Measurements from ENCODE around the gene PYDC1.
"Not testable (repeated sequence)": the region's sequence is repeated elsewhere in the genome, so short reads cannot be mapped to it uniquely, and the experiment has no call there.

PYDC1 gene

DNA sequence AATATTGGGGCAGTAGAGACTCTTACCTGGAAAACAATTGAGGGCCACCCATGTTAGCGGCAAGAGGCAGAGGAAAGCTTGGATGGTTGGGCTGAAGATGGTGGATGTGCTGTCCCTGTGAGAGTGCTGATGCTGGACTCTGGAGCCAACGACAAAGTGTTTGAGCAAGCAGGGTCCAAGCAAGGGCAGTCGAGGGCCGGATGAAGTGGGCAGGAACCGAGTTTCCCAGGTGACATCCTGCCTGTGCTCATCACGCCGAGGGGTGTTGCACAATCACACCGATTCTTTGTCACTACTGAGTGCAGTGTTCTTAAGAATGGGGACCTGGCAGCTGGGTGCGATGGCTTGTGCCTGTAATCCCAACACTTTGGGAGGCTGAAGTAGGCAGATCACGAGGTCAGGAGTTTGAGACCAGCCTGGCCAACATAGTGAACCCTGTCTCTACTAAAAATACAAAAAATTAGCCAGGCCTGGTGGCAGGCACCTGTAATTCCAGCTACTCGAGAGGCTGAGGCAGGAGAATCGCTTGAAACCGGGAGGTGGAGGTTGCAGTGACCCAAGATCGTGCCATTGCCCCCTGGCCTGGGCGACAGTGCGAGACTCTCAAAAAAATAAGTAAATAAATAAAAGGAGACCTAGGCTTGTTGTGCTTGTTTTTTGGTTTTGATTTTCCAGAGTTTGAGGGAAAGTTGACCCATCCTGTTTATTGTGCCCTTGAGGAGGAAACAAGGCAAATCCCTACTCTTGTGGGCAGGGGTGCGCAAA lies 20.4 kb downstream of the PYDC1 start:
- DNase-seq: no peak
- TF ChIP-seq GATA1 (IDR thresholded peaks at IDR 0.05; ENCODE audit: low read depth, low read length): no peak
- TF ChIP-seq POLR2A (IDR thresholded peaks at IDR 0.05; ENCODE audit: low read length): no peak

DNA sequence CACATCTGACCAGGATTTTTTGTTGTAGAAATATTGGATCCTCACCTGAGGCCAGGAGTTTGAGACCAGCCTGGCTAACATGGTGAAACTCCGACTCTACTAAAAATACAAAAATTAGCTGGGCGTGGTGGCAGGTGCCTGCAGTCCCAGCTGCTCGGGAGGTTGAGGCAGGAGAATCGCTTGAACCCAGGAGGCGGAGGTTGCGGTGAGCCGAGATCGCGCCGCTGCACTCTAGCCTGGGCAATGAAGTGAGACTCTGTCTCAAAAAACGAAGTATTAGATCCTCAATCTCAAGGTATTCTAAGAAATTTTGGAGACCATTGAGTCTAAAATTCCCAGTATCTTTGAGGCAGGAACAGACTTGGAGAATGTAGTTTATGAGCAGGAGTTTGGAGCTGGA lies 21.1 kb downstream of the PYDC1 start:
- DNase-seq: not testable (repeated sequence)

DNA sequence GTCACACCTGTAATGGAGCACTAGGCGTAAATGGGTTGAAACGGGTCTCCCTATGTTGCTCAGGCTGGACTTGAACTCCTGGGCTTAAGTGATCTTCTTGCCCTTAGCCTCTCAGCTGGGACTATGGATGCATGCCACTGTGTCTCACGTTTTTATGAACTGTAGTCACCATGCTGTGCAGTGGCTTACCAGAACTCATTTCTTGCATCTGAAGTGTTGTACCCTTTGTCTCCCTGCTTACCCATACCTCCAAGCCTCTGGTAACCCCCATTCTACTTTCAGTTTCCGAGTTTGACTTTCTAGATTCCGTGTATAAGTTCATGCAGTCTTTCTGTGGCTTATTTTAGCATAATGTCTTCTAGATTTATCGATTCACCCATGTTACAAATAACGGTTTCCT lies 22.0 kb downstream of the PYDC1 start:
- TF ChIP-seq POLR2A (IDR thresholded peaks at IDR 0.05; ENCODE audit: low read length) (no peak), GATA1 (IDR thresholded peaks at IDR 0.05; ENCODE audit: low read depth, low read length) (no peak)
- DNase-seq: no peak

GRCh38 chr16:31193874-31194273 lies 23.1 kb downstream of the PYDC1 start:
- no peak for DNase-seq
- TF ChIP-seq POLR2A (IDR thresholded peaks at IDR 0.05; ENCODE audit: low read length): no peak
- TF ChIP-seq GATA1 (IDR thresholded peaks at IDR 0.05; ENCODE audit: low read depth, low read length): no peak

- TF ChIP-seq POLR2A (IDR thresholded peaks at IDR 0.05; ENCODE audit: low read length) (no peak), GATA1 (IDR thresholded peaks at IDR 0.05; ENCODE audit: low read depth, low read length) (no peak)
- no peak for DNase-seq
These were observed 23.9 kb downstream of the PYDC1 start for GRCh38 chr16:31192856-31193642.

DNA sequence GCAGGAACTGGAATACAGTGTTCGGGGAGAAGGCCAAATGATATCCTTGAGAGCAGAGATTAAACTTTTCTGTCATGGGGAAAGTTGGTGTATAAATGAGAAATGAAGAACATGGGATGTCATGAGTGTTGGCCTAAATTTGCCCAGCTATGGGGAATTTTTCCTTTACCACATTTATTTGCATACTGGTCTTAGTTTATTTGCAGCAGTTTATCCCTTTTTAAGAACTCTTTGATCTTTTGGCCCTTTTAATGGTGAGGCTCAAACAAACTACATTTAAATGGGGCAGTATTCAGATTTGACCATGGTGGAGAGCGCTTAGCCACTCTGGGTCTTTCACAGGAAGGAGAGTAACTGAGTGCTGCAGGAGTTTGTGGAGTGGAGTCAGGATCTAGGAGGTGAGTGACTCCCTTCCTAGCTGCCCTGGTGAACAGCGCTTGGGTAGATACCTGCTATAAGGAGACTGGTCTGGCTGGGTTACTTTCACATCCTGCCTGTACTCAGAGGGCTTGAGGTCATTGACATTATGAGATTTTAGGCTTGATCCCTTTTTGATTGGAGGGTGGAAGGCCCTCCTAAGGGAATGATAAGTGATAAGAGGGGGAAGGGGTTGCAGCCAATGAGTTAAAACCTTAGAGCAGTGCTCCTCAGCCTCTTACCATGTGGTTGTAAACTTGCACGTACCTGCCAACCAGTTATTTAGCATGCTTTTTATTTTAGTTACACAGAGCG lies 25.1 kb downstream of the PYDC1 start:
- no peak for TF ChIP-seq POLR2A (IDR thresholded peaks at IDR 0.05; ENCODE audit: low read length)
- TF ChIP-seq GATA1 (IDR thresholded peaks at IDR 0.05; ENCODE audit: low read depth, low read length): no peak

DNA sequence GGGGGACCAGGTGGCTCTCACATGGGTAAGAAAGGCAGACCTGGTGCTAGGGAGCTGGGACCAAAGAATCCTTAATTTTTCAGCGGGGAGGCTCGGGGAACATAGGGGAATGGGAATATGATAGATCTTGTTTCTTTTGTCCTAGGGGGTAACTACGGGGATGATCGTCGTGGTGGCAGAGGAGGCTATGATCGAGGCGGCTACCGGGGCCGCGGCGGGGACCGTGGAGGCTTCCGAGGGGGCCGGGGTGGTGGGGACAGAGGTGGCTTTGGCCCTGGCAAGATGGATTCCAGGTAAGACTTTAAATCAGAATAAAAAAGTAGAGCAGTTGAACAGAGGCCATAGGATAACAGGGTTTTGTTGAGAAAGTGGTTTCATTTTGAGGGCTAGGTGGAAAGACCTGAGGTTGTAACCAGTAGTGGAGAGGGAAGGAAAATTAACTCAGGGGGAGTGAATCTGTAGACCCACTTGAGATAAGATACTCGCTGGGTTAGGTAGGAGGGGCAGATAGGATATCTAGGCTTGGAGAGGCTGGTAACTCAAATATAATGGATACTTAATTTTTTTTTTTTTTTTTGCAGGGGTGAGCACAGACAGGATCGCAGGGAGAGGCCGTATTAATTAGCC lies 26.0 kb downstream of the PYDC1 start:
- no peak for TF ChIP-seq POLR2A (IDR thresholded peaks at IDR 0.05; ENCODE audit: low read length)
- no peak for TF ChIP-seq GATA1 (IDR thresholded peaks at IDR 0.05; ENCODE audit: low read depth, low read length)
- no peak for DNase-seq

More for the DNA sequence above, 25.1 kb downstream of the PYDC1 start:
- DNase-seq: no peak

GRCh38 chr16:31190061-31190460 lies 26.9 kb downstream of the PYDC1 start:
- no peak for TF ChIP-seq POLR2A (IDR thresholded peaks at IDR 0.05; ENCODE audit: low read length)
- TF ChIP-seq GATA1 (IDR thresholded peaks at IDR 0.05; ENCODE audit: low read depth, low read length): no peak
- no peak for DNase-seq

DNA sequence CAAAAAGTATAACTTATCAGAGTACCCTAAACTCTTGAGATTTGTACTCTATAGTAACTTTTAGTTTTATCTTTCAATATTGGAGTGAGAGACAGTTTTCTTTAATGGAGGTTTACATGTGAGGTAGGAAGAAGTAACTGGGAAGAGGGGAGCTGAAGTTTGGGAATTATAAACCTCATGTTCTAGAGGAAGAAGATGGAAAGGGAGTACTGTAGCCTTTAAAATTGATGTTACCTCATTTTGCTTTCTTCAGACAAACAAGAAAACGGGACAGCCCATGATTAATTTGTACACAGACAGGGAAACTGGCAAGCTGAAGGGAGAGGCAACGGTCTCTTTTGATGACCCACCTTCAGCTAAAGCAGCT lies 27.5 kb downstream of the PYDC1 start:
- TF ChIP-seq POLR2A (IDR thresholded peaks at IDR 0.05; ENCODE audit: low read length): no peak
- no peak for TF ChIP-seq GATA1 (IDR thresholded peaks at IDR 0.05; ENCODE audit: low read depth, low read length)
- DNase-seq: no peak

DNA sequence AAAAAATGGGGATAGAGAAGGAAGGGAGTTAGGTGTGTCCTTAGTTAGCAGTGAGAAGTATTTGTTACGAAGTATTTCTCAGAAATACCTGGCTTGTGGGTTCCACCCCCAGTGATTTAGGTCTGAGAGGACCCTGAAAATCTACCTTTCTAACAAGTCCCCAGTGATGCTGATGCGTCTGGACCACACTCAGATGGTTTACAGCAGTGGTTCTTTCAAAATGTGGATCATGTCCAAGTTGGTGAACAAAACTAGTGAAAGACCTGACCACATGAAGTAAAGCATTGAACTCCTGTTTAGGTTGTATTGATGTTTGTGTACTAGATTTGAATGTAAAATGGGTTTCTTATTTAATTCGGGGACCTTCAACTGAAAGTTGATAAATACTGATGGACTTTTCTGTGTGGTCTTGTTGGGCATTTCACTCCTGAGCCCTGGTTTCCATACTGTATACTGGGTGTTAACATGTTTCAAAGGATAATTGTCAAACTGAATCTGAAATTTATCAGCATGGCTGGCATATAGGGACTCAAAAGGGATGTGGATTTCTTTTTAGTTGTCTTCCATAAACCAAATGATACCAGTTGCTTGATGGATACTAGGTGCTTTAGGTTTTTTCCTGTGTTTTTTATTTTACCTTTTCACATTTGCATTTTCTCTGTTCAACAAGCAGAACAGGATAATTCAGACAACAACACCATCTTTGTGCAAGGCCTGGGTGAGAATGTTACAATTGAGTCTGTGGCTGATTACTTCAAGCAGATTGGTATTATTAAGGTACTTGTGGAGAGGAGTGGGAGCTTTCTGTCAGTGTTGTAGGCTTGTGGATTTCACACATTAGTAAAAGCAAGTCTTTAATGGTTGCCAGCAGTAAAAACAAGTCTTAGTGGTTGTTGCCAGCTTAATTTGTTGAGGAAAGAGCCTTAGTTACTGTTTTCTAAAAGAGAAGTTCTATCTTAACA lies 28.2 kb downstream of the PYDC1 start:
- TF ChIP-seq GATA1 (IDR thresholded peaks at IDR 0.05; ENCODE audit: low read depth, low read length) (no peak), POLR2A (IDR thresholded peaks at IDR 0.05; ENCODE audit: low read length) (no peak)
- DNase-seq: no peak

DNA sequence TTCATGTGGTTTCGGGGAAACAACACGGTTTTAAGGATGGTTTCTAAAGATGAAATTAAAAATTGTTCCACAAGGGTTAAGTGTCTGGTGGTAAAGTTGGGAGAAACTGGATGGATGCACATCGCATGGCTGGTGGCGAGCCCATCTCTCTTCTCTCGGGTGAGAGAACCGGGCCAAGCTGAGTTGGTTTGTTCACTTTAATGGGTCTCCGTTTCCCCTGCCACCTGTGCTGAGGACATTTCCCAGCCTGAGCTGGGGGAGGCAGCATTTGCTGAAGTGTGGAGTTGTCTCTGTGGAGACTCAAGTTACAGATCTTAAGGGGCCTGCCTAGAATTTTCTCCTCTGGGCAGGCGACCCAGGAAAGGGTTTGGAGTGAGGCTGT lies 29.1 kb downstream of the PYDC1 start:
- no peak for TF ChIP-seq GATA1 (IDR thresholded peaks at IDR 0.05; ENCODE audit: low read depth, low read length)
- no peak for TF ChIP-seq POLR2A (IDR thresholded peaks at IDR 0.05; ENCODE audit: low read length)
- no peak for DNase-seq

DNA sequence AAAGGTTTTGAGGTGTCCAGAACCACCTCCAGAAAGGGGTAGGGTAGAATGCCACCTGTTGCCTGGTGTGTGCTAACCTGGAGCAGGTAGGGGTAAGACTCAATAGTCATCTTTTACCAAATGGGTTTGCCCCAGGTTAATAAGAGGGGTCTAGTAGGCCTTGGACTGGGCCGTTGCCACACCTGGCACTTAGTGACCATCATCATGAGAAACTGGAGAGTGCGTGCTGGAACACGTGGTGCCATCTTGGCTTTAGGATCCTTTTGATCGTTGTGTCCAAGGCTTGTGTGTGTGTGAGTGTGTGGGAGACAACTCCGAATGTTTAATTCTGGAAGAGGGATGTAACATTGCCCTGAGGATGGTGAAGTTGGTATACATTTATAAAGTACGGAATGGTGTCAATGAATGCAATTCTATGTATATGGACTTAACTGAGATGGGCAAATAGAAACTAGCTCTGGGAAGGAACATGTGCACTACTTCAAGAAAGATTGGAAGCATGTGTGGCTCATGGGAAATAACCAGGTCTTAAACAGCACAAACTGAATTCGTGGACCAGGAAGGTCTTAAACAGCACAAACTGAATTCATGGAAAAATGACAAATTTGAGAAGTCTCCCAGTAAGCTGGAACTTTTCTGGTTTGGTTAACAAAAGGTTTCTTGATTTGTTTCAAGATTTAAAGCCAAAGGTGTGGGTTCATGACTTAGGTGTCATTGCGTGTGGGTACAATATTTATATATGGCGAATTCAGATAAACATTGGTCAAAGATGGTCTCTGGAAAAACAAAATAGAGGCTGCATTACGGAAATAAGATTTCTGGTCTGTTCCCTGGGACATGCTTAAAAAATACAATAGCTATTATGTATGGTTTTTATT lies 29.8 kb downstream of the PYDC1 start:
- no peak for DNase-seq
- TF ChIP-seq POLR2A (IDR thresholded peaks at IDR 0.05; ENCODE audit: low read length): no peak
- TF ChIP-seq GATA1 (IDR thresholded peaks at IDR 0.05; ENCODE audit: low read depth, low read length): no peak
